Measurements from ENCODE around the gene TKTL1.

TKTL1 gene

GRCh38 chrX:154307202-154307601, 11.6 kb downstream of the TKTL1 start:
- no peak for TF ChIP-seq CTCF (IDR thresholded peaks at IDR 0.05; ENCODE audit: low read length, missing control alignments)

GRCh38 chrX:154308108-154308946, 12.7 kb downstream of the TKTL1 start:
- peak; percentile 64 for TF ChIP-seq CTCF (IDR thresholded peaks at IDR 0.05; ENCODE audit: low read length, missing control alignments)
- no peak overlapping the region for H3K4me3 ChIP-seq (replicated peaks; ENCODE audit: low read depth, low read length)
- DNase-seq (ENCODE audit: low read depth): peak; percentile 55

More at GRCh38 chrX:154307202-154307601, 11.6 kb downstream of the TKTL1 start:
- no peak for DNase-seq (ENCODE audit: low read depth)
- no peak overlapping the region for H3K4me3 ChIP-seq (replicated peaks; ENCODE audit: low read depth, low read length)

- no peak for DNase-seq (ENCODE audit: low read depth)
- H3K4me3 ChIP-seq (replicated peaks; ENCODE audit: low read depth, low read length): no peak overlapping the region
- no peak for TF ChIP-seq CTCF (IDR thresholded peaks at IDR 0.05; ENCODE audit: low read length, missing control alignments)
Observed at GRCh38 chrX:154309041-154309775, 13.6 kb downstream of the TKTL1 start.

GRCh38 chrX:154310616-154311536, 15.3 kb downstream of the TKTL1 start:
- no peak for DNase-seq (ENCODE audit: low read depth)
- no peak overlapping the region for H3K4me3 ChIP-seq (replicated peaks; ENCODE audit: low read depth, low read length)
- TF ChIP-seq CTCF (IDR thresholded peaks at IDR 0.05; ENCODE audit: low read length, missing control alignments): no peak

GRCh38 chrX:154312116-154312515, 16.5 kb downstream of the TKTL1 start:
- DNase-seq (ENCODE audit: low read depth): no peak
- H3K4me3 ChIP-seq (replicated peaks; ENCODE audit: low read depth, low read length): no peak overlapping the region
- no peak for TF ChIP-seq CTCF (IDR thresholded peaks at IDR 0.05; ENCODE audit: low read length, missing control alignments)

GRCh38 chrX:154313147-154313546, 17.6 kb downstream of the TKTL1 start:
- H3K4me3 ChIP-seq (replicated peaks; ENCODE audit: low read depth, low read length): no peak overlapping the region
- no peak for TF ChIP-seq CTCF (IDR thresholded peaks at IDR 0.05; ENCODE audit: low read length, missing control alignments)
- DNase-seq (ENCODE audit: low read depth): no peak

Measured in fibroblast of pulmonary artery (primary cell).